Fibroblast of lung (primary cell): ENCODE measurements around the gene BCL2.

Experiments
- EZH2 ChIP-seq: IDR thresholded peaks from 2 replicates; pipeline ENCODE4 v1.5.1; 2012; ENCODE audit warnings: low read length, control low read depth, mild to moderate bottlenecking; ENCODE audit errors: missing control alignments
- TF ChIP-seq, protein P1 (sequence below), 2 donors: IDR thresholded peaks in 1 of 2; conservative IDR thresholded peaks in 1 of 2; 1 replicate in 1 of 2; 2 replicates in 1 of 2; pipeline ENCODE4 v1.5.1; 2011 to 2012; ENCODE audit warnings: low read length in 2 of 2, control low read depth in 1 of 2, inconsistent platforms in 1 of 2, low read depth in 1 of 2, mild to moderate bottlenecking in 1 of 2

GRCh38 chr18:63202828-63203227 is 116.7 kb downstream of the BCL2 start:
- TF ChIP-seq, protein P1, sequence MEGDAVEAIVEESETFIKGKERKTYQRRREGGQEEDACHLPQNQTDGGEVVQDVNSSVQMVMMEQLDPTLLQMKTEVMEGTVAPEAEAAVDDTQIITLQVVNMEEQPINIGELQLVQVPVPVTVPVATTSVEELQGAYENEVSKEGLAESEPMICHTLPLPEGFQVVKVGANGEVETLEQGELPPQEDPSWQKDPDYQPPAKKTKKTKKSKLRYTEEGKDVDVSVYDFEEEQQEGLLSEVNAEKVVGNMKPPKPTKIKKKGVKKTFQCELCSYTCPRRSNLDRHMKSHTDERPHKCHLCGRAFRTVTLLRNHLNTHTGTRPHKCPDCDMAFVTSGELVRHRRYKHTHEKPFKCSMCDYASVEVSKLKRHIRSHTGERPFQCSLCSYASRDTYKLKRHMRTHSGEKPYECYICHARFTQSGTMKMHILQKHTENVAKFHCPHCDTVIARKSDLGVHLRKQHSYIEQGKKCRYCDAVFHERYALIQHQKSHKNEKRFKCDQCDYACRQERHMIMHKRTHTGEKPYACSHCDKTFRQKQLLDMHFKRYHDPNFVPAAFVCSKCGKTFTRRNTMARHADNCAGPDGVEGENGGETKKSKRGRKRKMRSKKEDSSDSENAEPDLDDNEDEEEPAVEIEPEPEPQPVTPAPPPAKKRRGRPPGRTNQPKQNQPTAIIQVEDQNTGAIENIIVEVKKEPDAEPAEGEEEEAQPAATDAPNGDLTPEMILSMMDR (conservative IDR thresholded peaks at IDR 0.05 in 1 of 2, IDR thresholded peaks at IDR 0.05 in 1 of 2; ENCODE audit: low read depth in 1 of 2, low read length in 2 of 2), result no peak
- no peak for TF ChIP-seq EZH2
